ENCODE results near the gene EXOC2.
"Not testable (repeated sequence)": the region's sequence is repeated elsewhere in the genome, so short reads cannot be mapped to it uniquely, and the experiment has no call there.

EXOC2 gene

GRCh38 chr6:606829-607379, 86.0 kb downstream of the EXOC2 start:
- Histone ChIP-seq H3K27ac (no peak overlapping the region), H2AFZ (no peak overlapping the region), H3K4me1 (peaks cover 6% of the 10 kb centered on the region), H3K9ac (no peak overlapping the region), H3K27me3 (ENCODE audit: control insufficient read depth, insufficient read depth, low read length) (no peaks in the 10 kb centered on the region), H3K79me2 (no peaks in the 10 kb centered on the region), H3K9me3 (ENCODE audit: control insufficient read depth, low read length) (no peaks in the 10 kb centered on the region), H3K36me3 (ENCODE audit: control insufficient read depth, insufficient read depth, low read length) (no peaks in the 10 kb centered on the region), H3K4me2 (ENCODE audit: low read length) (no peak overlapping the region), H3K4me3 (ENCODE audit: low read depth, low read length) (no peak overlapping the region)
- TF ChIP-seq CTCF (IDR thresholded peaks at IDR 0.05), result no peak

GRCh38 chr6:605895-606294, 87.0 kb downstream of the EXOC2 start:
- H3K4me1 ChIP-seq; H3K27me3 ChIP-seq (ENCODE audit: control insufficient read depth, insufficient read depth, low read length); H3K9me3 ChIP-seq (ENCODE audit: control insufficient read depth, low read length); H3K4me3 ChIP-seq (ENCODE audit: low read depth, low read length); H3K4me2 ChIP-seq (ENCODE audit: low read length); H3K9ac ChIP-seq; H2AFZ ChIP-seq; H3K79me2 ChIP-seq; H3K27ac ChIP-seq; H3K36me3 ChIP-seq (ENCODE audit: control insufficient read depth, insufficient read depth, low read length): not testable (repeated sequence)

- Histone ChIP-seq H3K79me2 (no peaks in the 10 kb centered on the region), H2AFZ (no peak overlapping the region), H3K9me3 (ENCODE audit: control insufficient read depth, low read length) (no peaks in the 10 kb centered on the region), H3K4me3 (ENCODE audit: low read depth, low read length) (no peak overlapping the region), H3K27ac (no peak overlapping the region), H3K9ac (no peak overlapping the region), H3K27me3 (ENCODE audit: control insufficient read depth, insufficient read depth, low read length) (no peaks in the 10 kb centered on the region), H3K4me2 (ENCODE audit: low read length) (no peak overlapping the region), H3K4me1 (peaks cover 3% of the 10 kb centered on the region), H3K36me3 (ENCODE audit: control insufficient read depth, insufficient read depth, low read length) (no peaks in the 10 kb centered on the region)
- no peak for TF ChIP-seq CTCF (IDR thresholded peaks at IDR 0.05)
Observed at GRCh38 chr6:604579-604978, 88.4 kb downstream of the EXOC2 start.

- Histone ChIP-seq H3K9me3 (ENCODE audit: control insufficient read depth, low read length) (no peaks in the 10 kb centered on the region), H3K4me2 (ENCODE audit: low read length) (no peak overlapping the region), H3K79me2 (no peaks in the 10 kb centered on the region), H3K9ac (no peak overlapping the region), H3K36me3 (ENCODE audit: control insufficient read depth, insufficient read depth, low read length) (no peaks in the 10 kb centered on the region), H3K4me3 (ENCODE audit: low read depth, low read length) (no peak overlapping the region), H3K27me3 (ENCODE audit: control insufficient read depth, insufficient read depth, low read length) (no peaks in the 10 kb centered on the region), H3K27ac (no peak overlapping the region), H3K4me1 (peaks cover 3% of the 10 kb centered on the region), H2AFZ (no peak overlapping the region)
- no peak for TF ChIP-seq CTCF (IDR thresholded peaks at IDR 0.05)
Observed at GRCh38 chr6:603265-603664, 89.7 kb downstream of the EXOC2 start.

- H3K36me3 ChIP-seq (ENCODE audit: control insufficient read depth, insufficient read depth, low read length), result no peaks in the 10 kb centered on the region
- H3K9me3 ChIP-seq (ENCODE audit: control insufficient read depth, low read length), result no peaks in the 10 kb centered on the region
- H3K79me2 ChIP-seq, result no peaks in the 10 kb centered on the region
- peaks cover 3% of the 10 kb centered on the region for H3K4me1 ChIP-seq
- no peak overlapping the region for H2AFZ ChIP-seq
- H3K4me3 ChIP-seq (ENCODE audit: low read depth, low read length), result no peak overlapping the region
- no peak for TF ChIP-seq CTCF (IDR thresholded peaks at IDR 0.05)
- no peak overlapping the region for H3K27ac ChIP-seq
- H3K9ac ChIP-seq, result no peak overlapping the region
- H3K4me2 ChIP-seq (ENCODE audit: low read length), result no peak overlapping the region
- H3K27me3 ChIP-seq (ENCODE audit: control insufficient read depth, insufficient read depth, low read length), result no peaks in the 10 kb centered on the region
Observed at GRCh38 chr6:599576-600448, 93.1 kb downstream of the EXOC2 start.

Measured in parathyroid adenoma (tissue), 2 donors.